GM21717 (cell line): Measurements from ENCODE around the gene CROCC2.

ENCODE experiments used
- ATAC-seq: cut with Tn5 transposase; IDR thresholded peaks from one replicate; pipeline ENCODE4 v1.9.1; 2021; ENCODE audit warnings: mild to moderate bottlenecking, moderate library complexity; ENCODE audit not compliant: unreplicated experiment

CROCC2 gene

DNA sequence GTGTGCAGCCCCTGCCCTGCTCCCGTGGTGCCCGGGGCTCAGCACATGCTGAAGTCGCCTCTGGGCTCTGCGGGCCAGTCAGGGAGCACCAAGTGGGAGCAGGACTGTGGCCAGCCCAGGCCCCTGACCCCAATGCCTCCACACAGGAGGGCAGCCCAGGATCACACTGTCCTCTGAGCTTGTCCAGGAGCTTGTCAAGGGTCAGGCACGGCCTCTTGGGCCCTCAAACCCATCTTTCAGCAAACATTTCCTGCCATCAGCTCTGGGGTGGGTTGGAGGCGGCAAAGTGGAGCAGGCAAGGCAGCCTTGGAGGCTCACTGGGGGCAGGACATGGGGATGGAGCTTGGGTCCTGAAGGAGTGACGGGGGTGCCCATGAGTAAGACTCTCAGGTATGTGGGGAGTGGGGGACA lies 102.6 kb downstream of the CROCC2 start:
- no peak for ATAC-seq

DNA sequence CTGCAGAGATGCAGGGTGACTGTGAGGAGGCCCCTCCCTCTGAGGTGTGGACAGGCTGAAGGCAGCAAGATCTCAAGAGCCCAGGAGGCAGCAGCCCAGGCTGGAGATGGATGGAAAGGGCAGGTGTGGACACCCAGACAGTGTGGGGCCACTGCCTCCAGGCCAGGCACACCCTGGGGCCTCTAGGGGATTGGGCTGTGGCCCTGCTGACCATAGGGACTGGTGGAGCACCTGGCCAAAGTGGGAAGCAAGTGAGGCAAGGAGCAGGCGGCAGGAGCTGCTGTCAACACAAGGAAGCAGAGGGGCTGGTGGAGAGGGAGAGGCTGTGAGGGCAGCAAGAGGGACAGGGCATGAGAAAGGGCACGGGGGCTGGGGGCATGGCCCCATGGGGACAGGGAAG lies 103.1 kb downstream of the CROCC2 start:
- ATAC-seq, result no peak

DNA sequence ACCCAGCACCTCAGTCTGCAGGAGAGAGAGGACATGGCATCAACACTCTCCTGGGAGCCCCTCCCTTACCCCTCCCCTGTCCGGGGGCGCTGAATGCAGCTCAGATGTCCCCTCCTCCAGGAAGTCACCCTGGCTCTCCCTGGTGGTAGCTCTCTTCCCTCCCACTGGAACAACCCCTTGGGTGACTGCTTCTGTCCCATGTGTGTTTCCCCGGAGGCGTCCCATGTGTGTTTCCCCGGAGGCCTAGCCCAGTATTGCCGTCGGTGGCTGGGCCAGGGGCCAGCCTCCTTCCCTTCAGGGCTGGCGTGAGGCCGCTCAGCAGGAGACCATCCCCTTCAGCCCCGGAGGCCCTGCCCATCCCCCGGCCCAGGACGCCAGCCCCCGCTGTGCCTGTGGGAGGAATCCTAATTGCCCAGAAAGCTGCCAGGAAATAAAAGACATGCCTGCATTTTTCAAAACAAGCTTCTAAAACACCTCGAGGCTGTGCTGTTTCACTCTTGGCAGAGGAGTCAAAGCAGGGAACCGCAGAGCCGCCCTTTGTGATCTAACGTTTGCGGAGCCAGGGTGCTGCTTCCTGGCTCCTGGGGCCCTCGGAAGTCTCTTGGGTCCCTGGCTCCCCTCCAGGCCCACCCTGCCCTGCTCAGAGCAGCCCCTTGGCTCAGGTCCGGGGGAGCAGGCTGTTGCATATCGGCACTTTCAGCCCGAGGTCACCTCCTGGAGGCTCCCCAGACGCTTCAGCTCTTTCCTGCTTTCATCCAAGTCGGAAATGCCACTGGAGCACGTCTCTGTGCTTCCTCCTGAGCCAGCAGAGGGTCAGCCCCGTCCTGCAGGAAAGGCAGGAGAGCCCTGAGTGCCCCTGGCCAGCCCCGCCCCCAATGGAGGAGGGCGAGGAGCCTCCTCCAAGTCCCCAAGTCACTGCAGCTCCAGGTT lies 103.7 kb downstream of the CROCC2 start:
- no peak for ATAC-seq

DNA sequence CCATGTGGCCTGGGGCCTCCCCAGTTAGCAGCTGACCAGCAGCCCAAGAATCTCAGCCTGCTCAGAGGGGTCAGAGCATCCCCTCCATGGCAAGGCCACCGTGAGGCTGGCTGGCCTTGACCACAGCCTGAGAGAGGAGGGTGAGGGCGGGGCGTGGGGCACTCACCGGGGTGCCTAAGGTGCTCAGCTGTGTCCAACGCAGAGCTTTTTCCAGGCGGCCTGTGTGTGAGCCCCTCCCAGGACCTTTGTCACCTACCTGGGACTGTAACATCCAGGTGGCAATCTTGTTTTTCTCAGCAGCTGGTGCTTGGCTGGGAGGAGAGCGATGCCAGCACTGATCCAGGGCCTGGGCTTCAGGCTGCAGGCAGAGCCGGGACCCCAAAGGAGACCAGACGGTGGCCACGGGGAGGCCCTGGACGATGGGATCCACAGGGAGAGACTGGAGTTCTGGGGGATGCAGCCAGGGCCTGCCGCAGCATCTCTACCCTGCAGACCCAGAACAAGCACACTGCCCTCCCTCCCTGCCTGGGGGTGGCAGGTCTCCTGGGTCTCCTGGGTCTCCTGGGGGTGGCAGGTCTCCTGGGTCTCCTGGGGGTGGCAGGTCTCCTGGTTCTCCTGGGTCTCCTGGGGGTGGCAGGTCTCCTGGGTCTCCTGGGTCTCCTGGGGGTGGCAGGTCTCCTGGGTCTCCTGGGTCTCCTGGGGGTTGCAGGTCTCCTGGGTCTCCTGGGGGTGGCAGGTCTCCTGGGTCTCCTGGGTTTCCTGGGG lies 104.6 kb downstream of the CROCC2 start:
- no peak for ATAC-seq

DNA sequence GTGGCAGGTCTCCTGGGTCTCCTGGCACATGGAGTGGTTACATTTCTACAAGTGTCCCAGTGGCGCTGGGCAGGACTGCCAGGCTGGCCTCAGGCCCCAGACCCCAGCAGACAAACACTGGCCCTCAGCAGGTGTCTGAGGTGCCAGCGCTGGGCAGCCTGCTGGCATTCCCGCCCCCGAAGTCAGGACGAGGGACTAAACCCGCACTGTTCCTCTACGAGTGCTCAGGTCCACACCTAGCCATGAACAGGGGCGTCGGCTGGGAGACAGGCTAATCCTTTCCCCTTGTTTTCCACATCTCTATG lies 105.1 kb downstream of the CROCC2 start:
- ATAC-seq, result no peak

DNA sequence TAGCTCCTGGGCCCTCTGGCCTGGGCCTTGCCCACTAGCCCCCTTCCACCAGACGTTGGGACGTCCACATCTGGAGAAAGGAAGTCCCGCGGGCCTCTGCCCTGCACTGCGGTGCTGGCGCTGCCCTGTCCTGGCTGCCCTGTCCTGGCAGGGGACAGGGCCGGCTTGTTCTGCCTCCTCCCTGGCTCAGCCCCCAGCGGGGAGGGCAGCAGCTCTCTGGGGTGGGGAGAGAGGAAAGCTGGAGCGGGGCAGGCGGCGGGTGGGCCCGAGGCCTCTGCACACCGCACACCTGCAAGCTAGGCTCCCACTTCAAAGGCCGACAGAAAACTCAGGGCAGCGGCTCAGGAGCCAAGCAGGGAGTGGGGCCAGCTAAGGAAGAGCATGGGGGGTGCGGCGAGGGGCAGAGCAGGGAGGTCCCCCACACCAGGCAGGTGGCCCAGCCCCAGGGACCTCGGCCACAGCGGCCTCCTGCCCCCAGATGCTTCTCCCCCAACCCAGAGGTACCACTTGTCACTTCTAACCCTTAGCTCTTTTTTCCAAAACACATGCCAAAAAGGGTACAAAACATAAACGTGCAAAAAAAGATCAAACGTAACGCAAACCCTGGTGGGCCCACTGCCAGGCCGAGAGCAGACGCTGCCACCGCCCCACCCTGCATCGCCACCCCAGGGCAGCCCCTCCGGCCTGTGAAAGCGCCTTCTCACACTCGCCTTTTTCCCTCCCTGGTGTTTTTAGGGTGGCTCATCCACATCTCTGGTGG lies 105.8 kb downstream of the CROCC2 start:
- ATAC-seq, result no peak

DNA sequence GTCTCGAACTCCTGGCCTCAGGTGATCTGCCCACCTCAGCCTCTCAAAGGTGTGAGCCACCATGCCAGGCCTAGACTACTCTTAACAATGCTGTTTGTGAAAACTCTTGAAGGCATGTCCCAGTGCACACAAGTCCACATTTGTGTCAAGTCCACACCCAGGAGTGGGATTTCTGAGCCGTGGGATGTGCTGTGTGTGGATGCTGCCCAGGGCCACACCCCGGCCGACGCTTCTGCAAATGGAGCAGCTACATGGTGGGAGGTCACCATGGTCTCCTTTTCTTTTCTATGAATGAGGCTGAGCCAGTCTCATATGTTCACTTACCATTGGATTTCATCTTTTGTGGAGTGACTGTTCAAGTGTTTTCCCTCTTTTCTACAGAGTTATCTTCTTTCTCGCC lies 108.1 kb downstream of the CROCC2 start:
- ATAC-seq, result no peak

DNA sequence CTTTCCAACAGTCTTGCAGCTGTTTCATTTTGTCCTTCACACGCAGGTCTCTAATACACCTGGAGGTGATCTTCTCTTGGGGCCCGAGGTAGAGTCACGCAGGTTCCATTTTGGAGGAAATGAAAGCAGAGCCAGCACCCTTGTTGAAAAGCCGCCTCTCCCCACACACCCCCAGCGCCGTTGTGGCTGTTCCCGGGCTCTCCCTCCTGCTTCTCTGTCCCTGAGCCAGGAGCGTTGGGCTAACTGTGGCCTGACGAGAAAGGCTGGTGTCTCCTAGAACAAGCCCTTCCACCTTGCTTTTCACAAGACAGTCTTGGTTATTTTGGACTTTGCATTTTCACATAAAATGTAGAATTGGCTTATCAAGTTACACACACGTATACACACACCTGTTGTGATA lies 108.6 kb downstream of the CROCC2 start:
- ATAC-seq, result no peak

DNA sequence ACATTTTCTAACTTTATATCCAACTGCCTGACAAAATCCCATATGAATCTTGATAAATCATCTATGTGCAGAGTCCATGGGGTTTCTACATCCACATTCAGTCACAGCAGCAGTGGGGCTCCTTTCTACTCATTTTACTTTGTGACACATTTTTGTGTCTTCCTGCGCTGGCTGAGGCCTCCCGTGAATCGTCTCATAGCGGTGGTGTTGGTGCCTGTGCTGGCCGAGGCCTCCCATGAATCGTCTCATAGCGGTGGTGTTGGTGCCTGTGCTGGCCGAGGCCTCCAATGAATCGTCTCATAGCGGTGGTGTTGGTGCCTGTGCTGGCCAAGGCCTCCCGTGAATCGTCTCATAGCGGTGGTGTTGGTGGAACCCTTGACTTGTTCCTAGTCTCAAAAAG lies 109.3 kb downstream of the CROCC2 start:
- no peak for ATAC-seq

DNA sequence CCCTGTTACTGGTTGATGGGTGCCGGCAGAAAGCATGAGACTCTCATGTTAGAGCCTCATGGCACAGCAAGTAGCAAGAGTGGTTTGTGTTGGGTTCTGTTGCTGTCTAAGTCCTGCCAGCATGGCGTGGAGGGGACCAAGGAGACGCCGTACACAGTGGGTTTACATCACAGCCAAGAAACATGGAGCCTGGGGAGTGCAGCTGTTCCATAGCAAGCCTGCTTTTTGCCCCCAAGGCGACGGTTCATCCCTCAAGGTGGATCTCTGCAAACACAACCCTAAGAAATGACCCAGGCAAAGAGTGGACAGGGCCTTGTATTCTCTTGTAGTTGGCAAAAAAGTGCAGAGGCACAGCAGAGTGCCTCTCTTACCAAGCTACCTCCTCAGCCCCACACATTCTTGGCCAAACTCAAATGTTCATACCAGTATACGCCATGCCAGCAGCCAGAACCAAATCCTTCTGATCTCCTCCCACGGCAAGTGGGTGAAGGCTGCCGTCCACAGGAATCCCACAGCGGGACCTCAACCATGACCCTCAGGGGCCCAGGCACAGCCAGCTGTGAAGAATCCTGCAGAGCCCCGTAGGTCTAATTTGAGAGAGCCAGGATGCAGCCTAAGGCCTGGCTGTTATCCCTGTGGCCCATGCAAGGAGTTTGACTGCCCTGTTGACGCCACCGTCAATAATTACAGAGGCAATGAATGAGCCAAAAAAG lies 111.2 kb downstream of the CROCC2 start:
- no peak for ATAC-seq

DNA sequence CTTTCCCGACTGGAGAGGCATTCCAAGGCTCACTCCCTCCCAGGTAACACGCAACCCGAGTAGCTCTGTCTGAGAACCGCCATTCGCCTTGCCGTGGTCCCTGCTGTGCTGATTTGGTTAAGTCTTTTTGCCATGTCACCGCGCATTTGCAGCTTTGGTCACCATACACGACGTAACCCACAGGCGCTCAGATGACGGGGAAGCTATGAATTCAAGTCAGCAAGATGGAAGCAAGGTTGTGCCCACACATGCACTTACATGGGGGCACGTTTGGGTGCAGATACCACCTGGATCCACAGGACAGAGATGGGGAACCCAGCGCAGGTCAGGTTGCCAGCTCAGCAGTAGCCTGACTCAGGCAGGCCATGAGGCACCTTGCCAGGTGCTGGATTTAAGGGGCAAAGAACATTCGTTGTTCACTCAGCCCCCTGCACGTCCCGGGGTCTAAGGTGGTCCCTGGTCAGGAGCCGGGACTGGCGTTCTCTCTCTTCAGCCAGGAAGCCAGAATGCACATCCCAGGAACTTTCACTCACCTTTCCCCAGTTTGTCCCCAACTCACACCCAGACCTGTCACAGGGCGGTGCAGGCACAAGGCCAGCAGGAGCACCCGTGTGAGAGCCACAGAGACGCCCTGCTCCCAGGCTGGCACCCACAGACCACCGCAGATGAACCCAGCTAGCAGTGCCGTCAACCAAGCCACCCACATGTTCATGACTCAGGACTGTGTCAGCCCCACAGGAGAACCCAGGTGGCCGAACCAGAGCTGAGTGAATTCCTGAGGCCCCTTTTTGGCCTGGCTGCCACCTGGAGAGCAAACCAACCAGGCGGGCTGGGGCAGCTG lies 112.1 kb downstream of the CROCC2 start:
- no peak for ATAC-seq

DNA sequence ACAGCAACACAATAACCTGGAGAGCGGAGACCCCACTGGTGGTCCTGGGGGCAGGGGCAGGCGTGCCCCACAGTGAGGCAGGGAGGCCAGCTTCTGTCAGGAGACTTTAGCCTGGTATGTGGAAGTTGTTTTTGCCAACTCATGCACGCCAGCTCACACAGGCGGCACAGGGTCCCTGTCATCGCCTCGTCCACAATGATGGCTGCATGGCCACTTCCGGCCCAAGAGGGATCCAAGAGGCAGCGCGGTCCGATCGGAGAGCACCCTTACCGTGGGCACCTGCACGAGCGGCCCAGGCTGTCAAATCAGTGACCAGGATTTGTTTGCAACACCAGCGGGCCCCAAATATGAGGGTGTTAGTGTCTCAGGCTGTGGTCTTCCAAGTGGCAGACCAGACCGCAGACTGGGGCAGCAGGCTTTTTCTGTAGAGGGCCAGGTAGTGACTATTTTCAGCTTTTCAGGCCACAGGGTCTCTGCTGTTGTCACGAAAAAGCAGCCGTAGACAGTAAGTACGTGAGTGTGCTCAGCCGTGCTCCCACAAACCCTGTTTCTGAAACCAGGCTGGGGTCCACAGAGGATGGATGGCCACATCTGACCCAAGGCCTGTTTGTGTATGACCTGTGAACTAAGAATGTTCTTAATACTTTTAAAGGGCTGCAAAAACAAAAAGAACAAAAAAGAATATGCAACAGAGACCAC lies 113.5 kb downstream of the CROCC2 start:
- no peak for ATAC-seq

DNA sequence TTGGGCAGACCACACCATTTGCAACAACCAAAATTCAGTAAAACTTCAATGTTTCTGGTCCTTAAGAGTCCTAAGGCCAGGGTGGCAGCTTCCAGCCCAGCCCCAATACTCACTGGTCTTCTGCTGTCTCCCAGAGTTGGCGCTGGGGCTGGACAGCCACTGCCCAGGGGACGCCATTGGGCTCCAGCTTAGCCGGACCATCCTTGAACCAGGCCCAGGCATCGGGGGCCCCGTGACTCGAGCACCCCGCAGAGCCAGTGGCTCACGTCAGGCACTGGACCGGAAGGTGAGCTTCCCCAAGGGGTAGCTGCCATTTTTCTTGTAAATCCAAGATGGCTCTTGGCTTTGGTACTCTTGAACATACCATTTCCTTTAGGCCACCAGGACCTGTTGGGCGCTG lies 114.1 kb downstream of the CROCC2 start:
- ATAC-seq, result no peak

DNA sequence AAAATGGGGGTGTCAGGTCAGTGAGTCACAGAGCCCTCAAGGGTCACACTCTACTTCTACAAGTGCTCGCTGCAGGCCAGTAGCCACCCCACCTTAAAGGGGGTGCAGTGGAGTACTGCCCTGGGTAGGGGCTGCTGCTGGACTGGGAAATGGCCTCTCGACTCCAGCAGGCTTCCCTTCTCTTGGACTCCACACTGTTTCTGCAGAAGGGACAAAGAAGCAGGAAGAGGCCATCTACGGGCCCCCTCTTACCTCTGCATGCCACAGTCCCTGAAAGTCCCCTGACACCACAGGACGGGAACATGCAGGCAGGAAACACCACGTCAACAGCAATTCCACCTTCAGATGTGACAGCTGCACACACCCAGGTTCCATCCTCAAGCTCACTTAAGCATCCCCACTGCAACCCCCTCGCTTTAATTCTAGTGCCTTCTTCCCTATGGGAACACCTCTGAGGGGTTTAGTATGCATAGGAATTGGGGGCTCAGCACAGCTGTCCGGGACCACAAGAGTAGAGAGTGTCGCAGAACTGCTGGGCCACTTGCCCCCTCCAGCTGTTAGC lies 114.6 kb downstream of the CROCC2 start:
- no peak for ATAC-seq

DNA sequence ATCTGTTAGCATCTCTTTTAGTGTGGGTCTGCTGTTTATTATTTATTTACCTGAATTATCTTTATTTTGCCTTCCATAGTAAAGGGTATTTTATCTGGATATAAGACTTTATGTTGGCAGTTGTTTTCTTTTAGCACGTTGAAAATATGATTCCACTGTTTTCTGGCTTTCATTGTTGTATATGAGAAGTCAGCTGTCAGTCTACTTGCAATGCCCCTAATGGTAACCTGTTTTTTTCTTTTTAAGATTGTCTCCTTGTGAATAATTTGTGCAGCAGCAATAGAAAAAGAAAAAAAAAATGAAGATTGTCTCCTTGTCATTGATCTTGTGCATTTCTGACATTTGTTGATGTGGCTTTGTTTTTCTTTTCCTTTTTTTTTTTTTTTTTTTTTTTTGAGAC lies 119.5 kb downstream of the CROCC2 start:
- ATAC-seq, result no peak

DNA sequence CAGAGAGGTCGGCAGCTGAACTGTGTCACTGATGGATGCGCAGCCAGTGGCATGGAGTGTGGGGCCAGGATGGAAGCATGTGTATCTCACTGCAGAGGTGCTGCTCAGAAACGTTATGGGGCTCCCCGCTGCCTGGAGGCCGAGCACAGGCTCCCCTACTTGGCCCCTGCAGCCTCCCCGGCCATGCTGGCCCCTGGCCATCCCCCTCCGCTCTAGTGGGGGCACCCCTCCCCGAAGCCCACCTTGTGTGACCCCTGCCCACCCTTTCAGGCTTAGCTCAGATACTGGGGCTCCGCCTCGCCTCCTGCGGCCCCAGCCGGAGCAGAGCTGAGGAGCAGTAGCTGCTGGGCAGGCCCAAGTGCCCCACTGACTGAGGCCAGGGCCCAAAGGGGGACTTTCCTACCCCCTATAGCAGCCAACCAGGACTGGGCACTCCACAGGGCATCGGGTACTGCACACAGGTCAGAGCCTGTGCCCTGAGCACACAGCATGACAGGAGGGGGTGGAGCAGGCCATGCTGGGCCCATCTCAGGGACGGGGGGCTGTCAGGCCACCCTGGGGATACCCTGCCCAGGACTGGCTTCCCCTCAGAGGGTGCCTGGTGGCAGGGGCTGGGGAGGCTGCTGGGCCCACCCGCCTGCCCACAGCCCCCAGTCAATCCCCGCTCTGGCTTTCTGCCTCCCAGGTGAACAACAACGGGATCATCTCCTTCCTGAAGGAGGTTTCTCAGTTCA lies 123.6 kb downstream of the CROCC2 start:
- no peak for ATAC-seq

DNA sequence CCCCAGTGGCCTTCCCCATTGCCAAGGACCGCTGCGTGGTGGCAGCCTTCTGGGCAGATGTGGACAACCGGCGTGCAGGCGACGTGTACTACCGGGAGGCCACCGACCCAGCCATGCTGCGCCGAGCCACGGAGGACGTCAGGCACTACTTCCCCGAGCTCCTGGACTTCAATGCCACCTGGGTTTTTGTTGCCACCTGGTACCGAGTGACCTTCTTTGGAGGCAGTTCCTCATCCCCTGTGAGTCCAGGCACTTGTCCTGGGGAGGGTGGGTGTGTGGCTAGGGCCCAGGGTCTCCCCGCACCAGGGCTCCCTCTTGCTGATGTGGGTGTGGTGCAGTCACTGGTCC lies 124.2 kb downstream of the CROCC2 start:
- ATAC-seq, result no peak

DNA sequence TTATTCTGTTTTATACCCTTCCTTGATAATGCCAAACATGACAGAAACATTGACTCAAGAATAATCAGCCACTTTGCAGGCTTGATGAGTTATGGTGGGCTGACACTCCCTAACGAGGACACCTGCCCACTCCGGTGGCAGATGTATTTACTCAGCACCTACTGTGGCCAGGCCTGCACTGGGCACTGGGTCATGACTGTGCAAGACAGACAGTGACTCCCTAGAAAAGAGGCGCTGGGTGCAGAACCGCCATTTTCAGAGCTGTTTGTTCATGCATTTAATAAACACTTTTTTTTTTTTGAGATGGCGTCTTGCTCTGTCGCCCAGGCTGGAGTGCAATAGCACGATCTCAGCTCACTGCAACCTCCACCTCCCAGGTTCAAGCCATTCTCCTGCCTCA lies 124.7 kb downstream of the CROCC2 start:
- no peak for ATAC-seq
